Measurements from ENCODE around the gene TACC3. TPM values are rescaled to one million over a fixed set of nuclear protein-coding genes. Genes with fewer than 3 reads are reported as not detected.
A peak's percentile ranks its signal among the peaks of the same experiment; 100 is the strongest.

Gene TACC3
- total RNA-seq, 1 donor from 2014 or later: 3.4 TPM

DNA sequence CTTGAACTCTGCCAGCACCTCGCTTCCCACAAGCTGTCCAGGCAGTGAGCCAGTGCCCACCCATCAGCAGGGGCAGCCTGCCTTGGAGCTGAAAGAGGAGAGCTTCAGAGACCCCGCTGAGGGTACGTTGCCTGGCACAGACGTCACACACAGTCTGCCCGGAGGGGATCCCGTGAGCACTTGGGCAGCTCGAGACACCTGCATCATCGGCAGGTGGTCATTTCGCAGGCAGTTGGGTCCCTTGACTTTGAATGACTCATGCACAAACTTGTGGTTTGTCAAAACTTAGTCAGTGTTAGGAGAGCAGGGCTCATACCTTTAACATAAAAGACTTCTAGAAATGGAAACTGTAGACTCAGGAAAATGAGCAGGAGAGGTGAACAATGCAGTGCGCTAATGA, 9.9 kb downstream of the TACC3 start:
- Histone ChIP-seq H3K36me3 (ENCODE audit: control insufficient read depth, insufficient read depth, low read length) (peaks cover 10% of the 10 kb centered on the region), H3K4me3 (ENCODE audit: low read depth, low read length) (no peak overlapping the region), H3K27me3 (ENCODE audit: control insufficient read depth, insufficient read depth, low read length) (no peaks in the 10 kb centered on the region)
- TF ChIP-seq, protein P1, sequence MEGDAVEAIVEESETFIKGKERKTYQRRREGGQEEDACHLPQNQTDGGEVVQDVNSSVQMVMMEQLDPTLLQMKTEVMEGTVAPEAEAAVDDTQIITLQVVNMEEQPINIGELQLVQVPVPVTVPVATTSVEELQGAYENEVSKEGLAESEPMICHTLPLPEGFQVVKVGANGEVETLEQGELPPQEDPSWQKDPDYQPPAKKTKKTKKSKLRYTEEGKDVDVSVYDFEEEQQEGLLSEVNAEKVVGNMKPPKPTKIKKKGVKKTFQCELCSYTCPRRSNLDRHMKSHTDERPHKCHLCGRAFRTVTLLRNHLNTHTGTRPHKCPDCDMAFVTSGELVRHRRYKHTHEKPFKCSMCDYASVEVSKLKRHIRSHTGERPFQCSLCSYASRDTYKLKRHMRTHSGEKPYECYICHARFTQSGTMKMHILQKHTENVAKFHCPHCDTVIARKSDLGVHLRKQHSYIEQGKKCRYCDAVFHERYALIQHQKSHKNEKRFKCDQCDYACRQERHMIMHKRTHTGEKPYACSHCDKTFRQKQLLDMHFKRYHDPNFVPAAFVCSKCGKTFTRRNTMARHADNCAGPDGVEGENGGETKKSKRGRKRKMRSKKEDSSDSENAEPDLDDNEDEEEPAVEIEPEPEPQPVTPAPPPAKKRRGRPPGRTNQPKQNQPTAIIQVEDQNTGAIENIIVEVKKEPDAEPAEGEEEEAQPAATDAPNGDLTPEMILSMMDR (IDR thresholded peaks at IDR 0.05; ENCODE audit: insufficient read depth, low read length, severe bottlenecking): no peak
- FAIRE-seq (no peak), DNase-seq (ENCODE audit: low read depth) (peak; percentile 86)

DNA sequence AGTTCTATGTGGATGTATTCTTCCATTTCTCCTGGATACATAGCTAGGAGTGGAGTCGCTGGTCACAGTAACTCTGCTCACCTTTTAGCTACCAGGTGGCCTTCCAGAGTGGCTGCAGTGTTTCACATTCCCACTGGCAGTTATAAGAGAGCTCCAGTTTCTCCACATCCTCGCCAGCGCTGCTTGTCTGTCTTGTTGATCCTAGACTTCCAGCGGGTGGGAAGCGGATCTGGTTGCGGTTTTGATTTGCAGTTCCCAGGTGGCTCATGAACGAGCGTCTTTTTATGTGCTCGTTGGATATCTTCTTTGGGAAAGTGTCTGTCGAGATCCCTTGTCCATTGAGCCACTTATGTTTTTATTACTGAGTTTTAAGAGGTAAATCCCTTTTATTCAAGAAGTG, 11.6 kb downstream of the TACC3 start:
- Histone ChIP-seq H3K4me3 (ENCODE audit: low read depth, low read length) (no peak overlapping the region), H3K27me3 (ENCODE audit: control insufficient read depth, insufficient read depth, low read length) (no peaks in the 10 kb centered on the region), H3K36me3 (ENCODE audit: control insufficient read depth, insufficient read depth, low read length) (peaks cover 19% of the 10 kb centered on the region)
- DNase-seq (ENCODE audit: low read depth): no peak
- FAIRE-seq: no peak
- TF ChIP-seq, protein P1 (IDR thresholded peaks at IDR 0.05; ENCODE audit: insufficient read depth, low read length, severe bottlenecking): no peak

DNA sequence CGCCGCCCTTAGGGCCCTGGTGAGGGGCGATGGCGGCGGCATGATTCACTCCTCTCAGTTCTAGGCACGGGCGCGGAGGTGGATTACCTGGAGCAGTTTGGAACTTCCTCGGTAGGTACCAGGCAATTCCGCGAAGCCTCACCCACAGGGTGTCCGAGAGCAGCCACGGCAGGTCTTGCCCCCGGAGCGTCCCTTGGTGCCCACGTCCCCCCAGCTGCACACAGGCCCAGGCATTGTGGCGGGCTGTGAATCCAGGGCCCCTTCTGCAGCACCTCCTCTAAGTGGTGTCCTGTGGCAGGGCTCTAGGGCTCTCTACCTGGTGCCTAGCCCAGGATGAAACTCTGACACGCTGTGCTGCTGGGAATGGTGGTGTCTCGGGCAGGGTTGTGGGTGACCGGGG, 13.9 kb downstream of the TACC3 start:
- no peaks in the 10 kb centered on the region for H3K27me3 ChIP-seq (ENCODE audit: control insufficient read depth, insufficient read depth, low read length)
- FAIRE-seq (no peak), DNase-seq (ENCODE audit: low read depth) (no peak)
- H3K36me3 ChIP-seq (ENCODE audit: control insufficient read depth, insufficient read depth, low read length): peaks cover 20% of the 10 kb centered on the region
- TF ChIP-seq, protein P1 (IDR thresholded peaks at IDR 0.05; ENCODE audit: insufficient read depth, low read length, severe bottlenecking): no peak
- no peak overlapping the region for H3K4me3 ChIP-seq (ENCODE audit: low read depth, low read length)

GRCh38 chr4:1736812-1737211, 15.5 kb downstream of the TACC3 start:
- no peak for DNase-seq (ENCODE audit: low read depth)
- FAIRE-seq: no peak
- Histone ChIP-seq H3K27me3 (ENCODE audit: control insufficient read depth, insufficient read depth, low read length) (no peaks in the 10 kb centered on the region), H3K36me3 (ENCODE audit: control insufficient read depth, insufficient read depth, low read length) (peaks cover 20% of the 10 kb centered on the region), H3K4me3 (ENCODE audit: low read depth, low read length) (no peak overlapping the region)
- TF ChIP-seq, protein P1 (IDR thresholded peaks at IDR 0.05; ENCODE audit: insufficient read depth, low read length, severe bottlenecking): no peak

DNA sequence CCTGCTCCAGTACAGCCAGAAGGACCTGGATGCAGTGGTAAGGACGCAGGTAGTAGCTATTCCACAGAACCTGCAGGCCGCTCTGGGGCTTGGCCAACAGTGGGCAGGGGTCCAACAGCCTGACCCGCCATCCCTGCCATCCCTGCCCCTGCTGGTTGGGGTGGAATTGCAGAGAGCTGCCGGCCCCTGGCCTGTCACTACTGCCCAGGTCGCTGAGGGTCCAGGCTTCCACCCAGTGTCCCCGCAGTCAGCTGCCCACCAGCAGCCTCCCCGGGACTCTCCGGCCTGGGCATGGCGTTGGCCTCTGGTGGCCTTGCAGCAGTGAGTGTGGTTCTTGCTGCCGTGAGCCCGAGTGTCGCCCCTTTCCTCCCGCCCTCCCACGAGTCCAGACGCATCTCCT, 16.3 kb downstream of the TACC3 start:
- TF ChIP-seq, protein P1 (IDR thresholded peaks at IDR 0.05; ENCODE audit: insufficient read depth, low read length, severe bottlenecking): no peak
- no peak for FAIRE-seq
- H3K36me3 ChIP-seq (ENCODE audit: control insufficient read depth, insufficient read depth, low read length): peaks cover 18% of the 10 kb centered on the region
- no peak overlapping the region for H3K4me3 ChIP-seq (ENCODE audit: low read depth, low read length)
- H3K27me3 ChIP-seq (ENCODE audit: control insufficient read depth, insufficient read depth, low read length): no peaks in the 10 kb centered on the region
- no peak for DNase-seq (ENCODE audit: low read depth)

DNA sequence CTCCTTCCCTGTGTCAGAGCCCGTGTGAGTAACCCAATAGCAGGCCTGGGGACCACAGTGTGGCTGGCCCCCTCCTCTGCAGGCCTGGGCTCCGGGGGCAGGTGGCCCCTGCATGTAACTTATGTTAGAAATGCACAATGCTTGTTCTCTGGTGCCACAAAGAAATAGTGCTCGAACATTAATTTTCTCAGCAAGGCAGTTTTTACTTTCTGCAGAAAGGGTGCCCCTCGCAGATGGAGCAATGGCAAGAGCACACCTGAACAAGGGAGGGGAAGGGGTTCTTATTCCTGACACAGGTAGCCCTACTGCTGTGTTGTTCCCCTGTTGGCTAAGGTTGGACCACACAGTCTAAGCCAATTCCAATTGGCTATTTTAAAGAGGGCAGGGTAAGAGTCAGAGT, 17.1 kb downstream of the TACC3 start:
- no peak for FAIRE-seq
- peaks cover 16% of the 10 kb centered on the region for H3K36me3 ChIP-seq (ENCODE audit: control insufficient read depth, insufficient read depth, low read length)
- H3K4me3 ChIP-seq (ENCODE audit: low read depth, low read length): no peak overlapping the region
- TF ChIP-seq, protein P1 (IDR thresholded peaks at IDR 0.05; ENCODE audit: insufficient read depth, low read length, severe bottlenecking): no peak
- DNase-seq (ENCODE audit: low read depth): no peak
- H3K27me3 ChIP-seq (ENCODE audit: control insufficient read depth, insufficient read depth, low read length): no peaks in the 10 kb centered on the region

All from bronchial epithelial cell (primary cell).